T47D (cell line): ENCODE measurements around the gene MIA2.
"Not testable (repeated sequence)": the region's sequence is repeated elsewhere in the genome, so short reads cannot be mapped to it uniquely, and the experiment has no call there.

Source experiments
- DNase-seq, 2 experiments: peaks; one replicate each; pipeline versions ENCODE4 v3.0.0 to v3.0.0-alpha.2; 2011 to 2012; ENCODE audit warnings: low read depth in 1 of 2, low spot score in 1 of 2
- JUND ChIP-seq: IDR thresholded peaks from 2 replicates; pipeline ENCODE4 v1.6.1; 2012; ENCODE audit warnings: low read depth
- in situ Hi-C: cut with HindIII; loops from 2 replicates; pipeline ENCODE4 v1.10.0; 2016; ENCODE audit warnings: low sequenced_read_pairs, low pct_unique_long_range_greater_than_20kb

MIA2 gene

GRCh38 chr14:39233680-39234326 is at the start of gene MIA2:
TSS of gene MIA2 (plus strand) at chr14:39233915. CDS start at chr14:39234115, 200 bp downstream.
- in situ Hi-C loops, result no loop called here
- DNase-seq, result no peak
- no peak for TF ChIP-seq JUND

- TF ChIP-seq JUND, result no peak
- in situ Hi-C loops, result no loop called here
- DNase-seq, result no peak
Measured at GRCh38 chr14:39184628-39185255, 49.0 kb upstream of the MIA2 start.

- TF ChIP-seq JUND, result no peak
- DNase-seq, result no peak
- in situ Hi-C loops, result no loop called here
Measured at GRCh38 chr14:39185256-39186049, 48.3 kb upstream of the MIA2 start.

- no peak for DNase-seq
- in situ Hi-C loops, result no loop called here
- TF ChIP-seq JUND, result no peak
Measured at GRCh38 chr14:39186941-39187525, 46.7 kb upstream of the MIA2 start.

- TF ChIP-seq JUND, result no peak
- no peak for DNase-seq
- in situ Hi-C loops, result no loop called here
Measured at GRCh38 chr14:39203659-39204606, 29.8 kb upstream of the MIA2 start.

- in situ Hi-C loops, DNase-seq: not testable (repeated sequence)
Measured at GRCh38 chr14:39207430-39207829, 26.3 kb upstream of the MIA2 start.

GRCh38 chr14:39211109-39211741 is 22.5 kb upstream of the MIA2 start:
- no peak for DNase-seq
- in situ Hi-C loops, result no loop called here
- no peak for TF ChIP-seq JUND

- no peak for DNase-seq
- in situ Hi-C loops, result no loop called here
- TF ChIP-seq JUND, result no peak
Measured at GRCh38 chr14:39212034-39212433, 21.7 kb upstream of the MIA2 start.

GRCh38 chr14:39212693-39213092 is 21.0 kb upstream of the MIA2 start:
- no peak for DNase-seq
- in situ Hi-C loops, result no loop called here
- no peak for TF ChIP-seq JUND

GRCh38 chr14:39217214-39217879 is 16.4 kb upstream of the MIA2 start:
- in situ Hi-C loops, result no loop called here
- TF ChIP-seq JUND, result no peak
- DNase-seq, result no peak

- no peak for DNase-seq
- TF ChIP-seq JUND, result no peak
- in situ Hi-C loops, result no loop called here
Measured at GRCh38 chr14:39218171-39218769, 15.4 kb upstream of the MIA2 start.
